Embryonic facial prominence (tissue), 1 donor: Measurements from ENCODE around the gene HLCS.
A peak's percentile ranks its signal among the peaks of the same experiment; 100 is the strongest.
"Not testable (repeated sequence)": the region's sequence is repeated elsewhere in the genome, so short reads cannot be mapped to it uniquely, and the experiment has no call there.

ENCODE experiments used
- DNase-seq: peaks from one replicate; pipeline ENCODE4 v3.0.0-alpha.2; 2016; ENCODE audit errors: extremely low spot score

Gene HLCS

GRCh38 chr21:36966066-36966820, at the start of gene HLCS:
HLCS (minus strand) TSS chr21:36966669; CDS start chr21:36966638, 31 bp downstream.
- no peak for DNase-seq

- DNase-seq: no peak
These were observed 43.4 kb upstream of the HLCS start for GRCh38 chr21:37009740-37010341.

GRCh38 chr21:37008724-37009123, 42.3 kb upstream of the HLCS start:
- DNase-seq: no peak

- DNase-seq: no peak
These were observed 40.2 kb upstream of the HLCS start, which contains the start of gene RIPPLY3 for GRCh38 chr21:37006486-37007291. RIPPLY3 (plus strand) TSS chr21:37006702; CDS start chr21:37006773, 71 bp downstream.

GRCh38 chr21:37005548-37006485, 39.3 kb upstream of the HLCS start:
- DNase-seq: no peak

- not testable (repeated sequence) for DNase-seq
These were observed 37.4 kb upstream of the HLCS start for GRCh38 chr21:37003917-37004316.

- DNase-seq: not testable (repeated sequence)
These were observed 36.4 kb upstream of the HLCS start for GRCh38 chr21:37002851-37003250.

- DNase-seq: no peak
These were observed 35.0 kb upstream of the HLCS start for GRCh38 chr21:37001441-37001840.

GRCh38 chr21:37000381-37000780, 33.9 kb upstream of the HLCS start:
- DNase-seq: no peak

- no peak for DNase-seq
These were observed 32.8 kb upstream of the HLCS start for GRCh38 chr21:36999131-36999898.

GRCh38 chr21:36995285-36995684, 28.8 kb upstream of the HLCS start:
- DNase-seq: not testable (repeated sequence)

GRCh38 chr21:36994501-36995158, 28.2 kb upstream of the HLCS start:
- DNase-seq: no peak

GRCh38 chr21:36992671-36993070, 26.2 kb upstream of the HLCS start:
- DNase-seq: no peak

GRCh38 chr21:36990508-36991205, 24.2 kb upstream of the HLCS start:
- DNase-seq: no peak

- peak; percentile 73 for DNase-seq
These were observed 23.4 kb upstream of the HLCS start for GRCh38 chr21:36989699-36990507.

GRCh38 chr21:36989199-36989698, 22.8 kb upstream of the HLCS start:
- DNase-seq: not testable (repeated sequence)

GRCh38 chr21:36988536-36988935, 22.1 kb upstream of the HLCS start:
- no peak for DNase-seq

- DNase-seq: no peak
These were observed 21.4 kb upstream of the HLCS start for GRCh38 chr21:36987845-36988244.
